HCT116 (cell line): ENCODE measurements around the gene FRAS1. TPM values are rescaled to one million over a fixed set of nuclear protein-coding genes. Genes with fewer than 3 reads are reported as not detected.
"Not testable (repeated sequence)": the region's sequence is repeated elsewhere in the genome, so short reads cannot be mapped to it uniquely, and the experiment has no call there.

Experiments used
- ATAC-seq: fragments of 200-7000 bp; cut with Tn5 transposase; 2 replicates; pipeline ENCODE4 v1.9.1; 2020; ENCODE audit warnings: mild to moderate bottlenecking, moderate library complexity
- BruUV-seq: library from RNA; stranded (reverse); fragments of 400-500 nt; replicated peaks from 2 replicates; lab custom pipeline; 2021; lab: Mats Ljungman, UMichigan
- CTCF ChIA-PET: fragments of 300-600 bp; sonication (Branson Sonifier 250); formaldehyde crosslinking; loops from one replicate; lab custom pipeline; 2021; ENCODE audit warnings: antibody characterized with exemption; lab: Charles Lee
- POLR2A ChIA-PET: fragments of 300-600, 350-600 bp; sonication (Branson Sonifier 250); formaldehyde crosslinking; loops from one replicate; lab custom pipeline; 2021; ENCODE audit warnings: antibody characterized with exemption; lab: Charles Lee
- RAD21 ChIA-PET, 2 experiments: fragments of 300-600 bp; sonication (Branson Sonifier 250); formaldehyde crosslinking; loops; one replicate each; lab custom pipeline; 2023; ENCODE audit warnings: low total read pairs in 2 of 2; ENCODE audit not compliant: uncharacterized antibody in 2 of 2, unreplicated experiment in 2 of 2, low non-redundant PET in 1 of 2; lab: Charles Lee
- DNase-seq: peaks from one replicate; pipeline ENCODE4 v3.0.0-alpha.2; 2010; ENCODE audit warnings: low read depth, low spot score
- H2AFZ ChIP-seq: fragments of 200-600 bp; shearing (Covaris generic), sonication (generic); 2 replicates; pipeline ENCODE4 v1.6.1; 2017; ENCODE audit warnings: low read depth, mixed run types, mixed read lengths, antibody characterized with exemption, low read length; ENCODE audit not compliant: poor library complexity, severe bottlenecking
- H3K27ac ChIP-seq: 2 replicates; pipeline ENCODE4 v1.5.1; 2012; ENCODE audit warnings: low read depth, low read length
- H3K27me3 ChIP-seq: fragments of 200-600 bp; sonication (generic); 2 replicates; pipeline ENCODE4 v1.6.1; 2016; ENCODE audit warnings: mixed run types, low read length, mixed read lengths; ENCODE audit not compliant: insufficient read depth
- H3K36me3 ChIP-seq, 2 experiments: fragments of 200-500 bp in 1 of 2; fragments of 200-600 bp in 1 of 2; sonication (Bioruptor generic) in 1 of 2; sonication (generic) in 1 of 2; 2 replicates each; pipeline versions ENCODE4 v1.5.1 to v1.6.1; 2014 to 2016; ENCODE audit warnings: low read length in 2 of 2, inconsistent platforms in 1 of 2, mixed read lengths in 1 of 2, mixed run types in 1 of 2; ENCODE audit not compliant: insufficient read depth in 2 of 2, control insufficient read depth in 1 of 2
- H3K4me1 ChIP-seq, 2 experiments: fragments of 200-600 bp in 1 of 2; sonication (generic) in 1 of 2; 2 replicates each; pipeline versions ENCODE4 v1.5.1 to v1.6.1; 2012 to 2017; ENCODE audit warnings: low read length in 2 of 2, inconsistent platforms in 1 of 2, mild to moderate bottlenecking in 1 of 2, mixed read lengths in 1 of 2, mixed run types in 1 of 2, moderate library complexity in 1 of 2; ENCODE audit not compliant: insufficient read depth in 2 of 2, control insufficient read depth in 1 of 2
- H3K4me2 ChIP-seq: fragments of 200-600 bp; sonication (generic); 2 replicates; pipeline ENCODE4 v1.6.1; 2017; ENCODE audit warnings: mixed run types, low read length, mixed read lengths
- H3K4me3 ChIP-seq, 2 experiments: fragments of 200-600 bp in 1 of 2; sonication (generic) in 1 of 2; replicated peaks in 1 of 2; 2 replicates each; pipeline ENCODE4 v1.5.1; 2011 to 2016; ENCODE audit warnings: low read length in 2 of 2, control low read depth in 1 of 2, low read depth in 1 of 2, mild to moderate bottlenecking in 1 of 2, mixed read lengths in 1 of 2, mixed run types in 1 of 2
- H3K79me2 ChIP-seq: fragments of 200-600 bp; sonication (generic); 2 replicates; pipeline ENCODE4 v1.6.1; 2017; ENCODE audit warnings: mild to moderate bottlenecking, mixed run types, low read length, moderate library complexity, mixed read lengths; ENCODE audit not compliant: insufficient read depth
- H3K9ac ChIP-seq: fragments of 200-600 bp; sonication (generic); 2 replicates; pipeline ENCODE4 v1.6.1; 2016; ENCODE audit warnings: low read length, mixed read lengths
- H3K9me2 ChIP-seq: fragments of 200-600 bp; sonication (generic), shearing (Covaris generic); 2 replicates; pipeline ENCODE4 v1.6.1; 2017; ENCODE audit warnings: mixed run types, mild to moderate bottlenecking, moderate library complexity; ENCODE audit not compliant: insufficient read depth
- H3K9me3 ChIP-seq, 2 experiments: fragments of 200-500 bp in 1 of 2; fragments of 200-600 bp in 1 of 2; sonication (Bioruptor generic) in 1 of 2; sonication (generic) in 1 of 2; 2 replicates each; pipeline ENCODE4 v1.6.1; 2014 to 2017; ENCODE audit warnings: low read length in 2 of 2, mixed read lengths in 2 of 2, inconsistent platforms in 1 of 2, low read depth in 1 of 2, mild to moderate bottlenecking in 1 of 2, mixed run types in 1 of 2, moderate library complexity in 1 of 2; ENCODE audit not compliant: control insufficient read depth in 1 of 2, insufficient read depth in 1 of 2
- H4K20me1 ChIP-seq: fragments of 200-600 bp; sonication (generic), shearing (Covaris generic); 2 replicates; pipeline ENCODE4 v1.6.1; 2017; ENCODE audit warnings: mixed run types, mild to moderate bottlenecking, moderate library complexity; ENCODE audit not compliant: insufficient read depth
- ELF1 ChIP-seq: IDR thresholded peaks from 2 replicates; pipeline ENCODE4 v1.6.1; 2012; ENCODE audit warnings: low read depth, borderline replicate concordance
- TCF7L2 ChIP-seq: IDR thresholded peaks from 2 replicates; pipeline ENCODE4 v1.7.0; 2011; ENCODE audit warnings: borderline replicate concordance, inconsistent platforms; ENCODE audit not compliant: insufficient read depth, insufficient read length; ENCODE audit errors: extremely low read depth
- ZBTB33 ChIP-seq: IDR thresholded peaks from 2 replicates; pipeline ENCODE4 v1.6.1; 2011; ENCODE audit warnings: mild to moderate bottlenecking, low read length, moderate library complexity; ENCODE audit not compliant: insufficient replicate concordance; ENCODE audit errors: extremely low read depth
- intact Hi-C: fragments of 100-400 bp; cut with micrococcal nuclease; formaldehyde crosslinking; loops from 2 replicates; pipeline ENCODE4 v1.10.0; 2022
- total RNA-seq: library from RNA; stranded (reverse); gene quantifications from one replicate; pipeline ENCODE4 v1.2.1, GENCODE V29; 2021; ENCODE audit not compliant: unreplicated experiment

Gene FRAS1
- total RNA-seq, 1 experiment from 2014 or later, result 33.5 TPM

DNA sequence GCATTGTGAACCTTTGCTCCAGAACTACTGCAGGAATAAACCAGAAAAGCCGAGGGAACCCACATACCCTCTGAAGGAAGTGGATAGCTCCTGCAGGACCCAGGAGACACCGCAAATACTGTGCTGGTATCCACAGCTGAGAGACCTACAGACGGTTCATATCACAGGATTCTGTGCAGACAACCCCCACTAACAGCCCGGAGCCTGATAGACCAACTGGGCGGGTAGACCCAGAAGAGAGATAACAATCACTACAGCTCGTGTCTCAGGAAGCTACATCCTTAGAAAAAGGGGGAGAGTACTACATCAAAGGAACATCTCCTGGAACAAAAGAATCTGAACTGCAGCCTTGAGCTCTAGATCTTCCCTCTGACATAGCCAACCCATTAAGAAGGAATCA is 150.8 kb downstream of the FRAS1 start:
- POLR2A ChIA-PET, result no interaction called here
- no peaks in the 10 kb centered on the region for H3K79me2 ChIP-seq
- no peak overlapping the region for H2AFZ ChIP-seq
- RAD21 ChIA-PET, result no interaction called here
- H3K9me3 ChIP-seq, result no peaks in the 10 kb centered on the region
- H3K4me1 ChIP-seq, result no peaks in the 10 kb centered on the region
- no peak overlapping the region for H3K4me2 ChIP-seq
- ATAC-seq (no peak), DNase-seq (no peak)
- no peaks in the 10 kb centered on the region for H3K27me3 ChIP-seq
- no TSS peak for BruUV-seq
- H3K9ac ChIP-seq, result no peak overlapping the region
- H3K36me3 ChIP-seq, result no peaks in the 10 kb centered on the region
- H3K9me2 ChIP-seq, result no peaks in the 10 kb centered on the region
- TF ChIP-seq TCF7L2 (peak; percentile 15), ELF1 (no peak), ZBTB33 (no peak)
- TF ChIP-seq, all 23 proteins: peak for 1
- Histone ChIP-seq H3K27ac (no peak overlapping the region), H3K4me3 (no peak overlapping the region), H4K20me1 (no peaks in the 10 kb centered on the region)
- intact Hi-C loops, result no loop called here
- CTCF ChIA-PET, result no interaction called here

DNA sequence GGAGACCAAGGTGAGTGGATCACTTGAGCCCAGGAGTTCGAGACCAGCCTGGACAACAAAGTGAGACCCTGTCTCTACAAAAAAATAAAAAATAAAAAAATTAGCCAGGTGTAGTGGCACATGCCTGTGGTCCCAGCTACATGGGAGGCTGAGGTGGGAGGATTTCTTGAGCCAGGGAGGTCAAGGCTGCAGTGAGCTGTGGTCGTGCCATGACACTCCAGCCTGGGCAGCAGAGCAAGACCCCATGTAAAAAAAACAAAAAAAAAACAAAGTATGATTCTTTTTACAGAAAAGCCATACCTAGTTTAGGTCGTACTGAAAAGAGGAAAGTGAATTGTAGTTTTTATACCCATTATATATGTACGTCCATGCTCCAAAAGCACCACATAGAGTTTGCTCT is 151.8 kb downstream of the FRAS1 start:
- H3K27ac ChIP-seq, POLR2A ChIA-PET, H3K4me2 ChIP-seq, H2AFZ ChIP-seq, H3K79me2 ChIP-seq, H3K27me3 ChIP-seq, DNase-seq, BruUV-seq, H3K9me2 ChIP-seq, ATAC-seq, H3K36me3 ChIP-seq, H3K4me3 ChIP-seq, CTCF ChIA-PET, H3K9ac ChIP-seq, H3K4me1 ChIP-seq, RAD21 ChIA-PET, H4K20me1 ChIP-seq, intact Hi-C loops, H3K9me3 ChIP-seq: not testable (repeated sequence)
